ENCODE measurements around the gene MATN4. TPM values are rescaled to one million over a fixed set of nuclear protein-coding genes. Genes with fewer than 3 reads are reported as not detected.

The MATN4 gene
- total and polyA plus RNA-seq, 2 of the 13 experiments (the other 11 are each of a cell fraction or from before 2014, with no cell fraction given): not detected

DNA sequence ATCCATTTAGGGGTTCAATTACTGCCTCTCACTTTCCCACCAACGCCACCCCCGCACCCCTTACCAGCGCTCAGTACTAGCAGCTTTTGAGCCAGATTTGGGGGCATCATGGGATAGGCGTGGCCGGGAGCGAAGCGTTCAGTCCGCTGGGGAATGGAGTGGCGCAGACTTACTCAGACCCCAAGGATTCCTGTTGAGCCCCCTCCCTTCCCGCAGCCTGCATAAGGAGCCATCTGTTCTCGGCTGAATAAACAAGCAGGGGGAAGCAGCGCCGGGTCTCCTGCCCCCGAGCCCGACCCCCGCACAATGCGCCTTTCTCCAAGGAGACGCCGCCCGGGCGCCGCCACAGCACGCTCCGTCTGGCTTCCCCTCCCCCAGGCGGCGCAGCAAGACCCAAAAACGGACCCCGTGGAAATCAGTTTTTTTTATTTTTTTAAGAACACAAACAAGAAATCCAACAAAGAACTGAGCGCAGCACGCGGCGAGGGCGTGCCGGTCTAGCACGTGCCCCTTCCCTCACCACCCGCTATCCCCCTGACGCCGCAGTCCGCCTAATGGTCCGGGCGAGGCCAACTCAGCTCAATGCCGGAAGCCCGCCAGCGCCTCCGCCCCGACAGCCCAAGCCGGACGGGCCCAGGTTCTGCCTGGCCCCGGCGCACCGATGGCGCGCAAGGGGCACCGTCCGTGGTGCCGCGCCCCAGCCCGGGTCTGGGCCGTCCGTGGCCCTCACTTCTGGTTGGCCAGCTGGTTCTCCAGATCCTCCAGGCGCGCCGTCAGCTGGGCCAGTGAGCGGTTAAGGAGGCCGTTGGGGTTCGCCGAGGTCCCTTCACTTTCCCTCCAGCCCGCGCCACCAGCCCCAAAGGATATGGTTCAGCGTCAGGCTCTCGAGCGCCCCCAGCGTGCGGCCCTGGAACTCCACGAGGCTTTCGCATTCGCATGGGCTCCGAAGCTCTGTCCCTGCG, 14.8 kb downstream of the MATN4 start (continued):
- TF ChIP-seq, protein P1, sequence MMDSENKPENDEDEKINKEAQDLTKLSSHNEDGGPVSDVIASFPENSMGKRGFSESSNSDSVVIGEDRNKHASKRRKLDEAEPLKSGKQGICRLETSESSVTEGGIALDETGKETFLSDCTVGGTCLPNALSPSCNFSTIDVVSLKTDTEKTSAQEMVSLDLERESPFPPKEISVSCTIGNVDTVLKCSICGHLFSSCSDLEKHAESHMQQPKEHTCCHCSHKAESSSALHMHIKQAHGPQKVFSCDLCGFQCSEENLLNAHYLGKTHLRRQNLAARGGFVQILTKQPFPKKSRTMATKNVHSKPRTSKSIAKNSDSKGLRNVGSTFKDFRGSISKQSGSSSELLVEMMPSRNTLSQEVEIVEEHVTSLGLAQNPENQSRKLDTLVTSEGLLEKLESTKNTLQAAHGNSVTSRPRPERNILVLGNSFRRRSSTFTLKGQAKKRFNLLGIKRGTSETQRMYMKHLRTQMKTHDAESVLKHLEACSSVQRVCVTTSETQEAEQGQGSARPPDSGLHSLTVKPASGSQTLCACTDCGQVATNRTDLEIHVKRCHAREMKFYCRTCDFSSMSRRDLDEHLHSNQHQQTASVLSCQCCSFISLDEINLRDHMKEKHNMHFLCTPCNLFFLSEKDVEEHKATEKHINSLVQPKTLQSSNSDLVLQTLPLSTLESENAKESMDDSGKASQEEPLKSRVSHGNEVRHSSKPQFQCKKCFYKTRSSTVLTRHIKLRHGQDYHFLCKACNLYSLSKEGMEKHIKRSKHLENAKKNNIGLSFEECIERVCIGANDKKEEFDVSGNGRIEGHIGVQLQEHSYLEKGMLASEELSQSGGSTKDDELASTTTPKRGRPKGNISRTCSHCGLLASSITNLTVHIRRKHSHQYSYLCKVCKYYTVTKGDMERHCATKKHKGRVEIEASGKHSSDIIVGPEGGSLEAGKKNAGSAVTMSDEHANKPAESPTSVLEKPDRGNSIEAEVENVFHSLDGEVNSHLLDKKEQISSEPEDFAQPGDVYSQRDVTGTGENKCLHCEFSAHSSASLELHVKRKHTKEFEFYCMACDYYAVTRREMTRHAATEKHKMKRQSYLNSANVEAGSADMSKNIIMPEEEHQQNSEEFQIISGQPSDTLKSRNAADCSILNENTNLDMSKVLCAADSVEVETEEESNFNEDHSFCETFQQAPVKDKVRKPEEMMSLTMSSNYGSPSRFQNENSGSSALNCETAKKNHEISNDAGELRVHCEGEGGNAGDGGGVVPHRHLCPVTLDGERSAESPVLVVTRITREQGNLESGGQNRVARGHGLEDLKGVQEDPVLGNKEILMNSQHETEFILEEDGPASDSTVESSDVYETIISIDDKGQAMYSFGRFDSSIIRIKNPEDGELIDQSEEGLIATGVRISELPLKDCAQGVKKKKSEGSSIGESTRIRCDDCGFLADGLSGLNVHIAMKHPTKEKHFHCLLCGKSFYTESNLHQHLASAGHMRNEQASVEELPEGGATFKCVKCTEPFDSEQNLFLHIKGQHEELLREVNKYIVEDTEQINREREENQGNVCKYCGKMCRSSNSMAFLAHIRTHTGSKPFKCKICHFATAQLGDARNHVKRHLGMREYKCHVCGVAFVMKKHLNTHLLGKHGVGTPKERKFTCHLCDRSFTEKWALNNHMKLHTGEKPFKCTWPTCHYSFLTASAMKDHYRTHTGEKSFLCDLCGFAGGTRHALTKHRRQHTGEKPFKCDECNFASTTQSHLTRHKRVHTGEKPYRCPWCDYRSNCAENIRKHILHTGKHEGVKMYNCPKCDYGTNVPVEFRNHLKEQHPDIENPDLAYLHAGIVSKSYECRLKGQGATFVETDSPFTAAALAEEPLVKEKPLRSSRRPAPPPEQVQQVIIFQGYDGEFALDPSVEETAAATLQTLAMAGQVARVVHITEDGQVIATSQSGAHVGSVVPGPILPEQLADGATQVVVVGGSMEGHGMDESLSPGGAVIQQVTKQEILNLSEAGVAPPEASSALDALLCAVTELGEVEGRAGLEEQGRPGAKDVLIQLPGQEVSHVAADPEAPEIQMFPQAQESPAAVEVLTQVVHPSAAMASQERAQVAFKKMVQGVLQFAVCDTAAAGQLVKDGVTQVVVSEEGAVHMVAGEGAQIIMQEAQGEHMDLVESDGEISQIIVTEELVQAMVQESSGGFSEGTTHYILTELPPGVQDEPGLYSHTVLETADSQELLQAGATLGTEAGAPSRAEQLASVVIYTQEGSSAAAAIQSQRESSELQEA (CRISPR knock-in tag; IDR thresholded peaks at IDR 0.05; ENCODE audit: not compliant biosample characterization): no peak
- TF ChIP-seq TGIF2 (CRISPR knock-in tag; IDR thresholded peaks at IDR 0.05) (0 out of 2 replicates have a peak, but pooled peaks have one; percentile 27), RELA (CRISPR knock-in tag; IDR thresholded peaks at IDR 0.05) (no peak), MXI1 (IDR thresholded peaks at IDR 0.05; ENCODE audit: borderline replicate concordance, low read depth, low read length) (0 out of 3 replicates have a peak, but pooled peaks have one; percentile 38), ZNF331 (CRISPR knock-in tag; IDR thresholded peaks at IDR 0.05) (peak; percentile 57; the same call in 1 of the 2 replicates), NFE2L1 (CRISPR knock-in tag; IDR thresholded peaks at IDR 0.05; ENCODE audit: borderline replicate concordance) (0 out of 2 replicates have a peak, but pooled peaks have one; percentile 28), CREB1 (IDR thresholded peaks at IDR 0.05) (no peak), CREB1 (CRISPR knock-in tag; IDR thresholded peaks at IDR 0.05) (no peak), CCDC6 (CRISPR knock-in tag; IDR thresholded peaks at IDR 0.05) (no peak), ARNT2 (CRISPR knock-in tag; IDR thresholded peaks at IDR 0.05; ENCODE audit: low read depth) (no peak), ZNF782 (CRISPR knock-in tag; IDR thresholded peaks at IDR 0.05; ENCODE audit: borderline replicate concordance) (0 out of 2 replicates have a peak, but pooled peaks have one; percentile 46), MYC (CRISPR knock-in tag; IDR thresholded peaks at IDR 0.05; ENCODE audit: borderline replicate concordance) (peak; percentile 69; the same call in 1 of the 2 replicates), SALL1 (CRISPR knock-in tag; IDR thresholded peaks at IDR 0.05) (peak; percentile 36; the same call in 1 of the 2 replicates), PAX8 (CRISPR knock-in tag; IDR thresholded peaks at IDR 0.05; ENCODE audit: borderline replicate concordance) (0 out of 2 replicates have a peak, but pooled peaks have one; percentile 43), RXRA (CRISPR knock-in tag; IDR thresholded peaks at IDR 0.05) (peak; percentile 9; the same call in 1 of the 2 replicates), ZNF777 (CRISPR knock-in tag; IDR thresholded peaks at IDR 0.05) (peak; percentile 97), XRCC5 (optimal IDR thresholded peaks at IDR 0.05; ENCODE audit: low read length) (peak; percentile 99), RNF2 (conservative IDR thresholded peaks at IDR 0.05; ENCODE audit: low read depth) (0 out of 2 replicates have a peak, but pooled peaks have one; percentile 60)
- TF ChIP-seq, protein P2, sequence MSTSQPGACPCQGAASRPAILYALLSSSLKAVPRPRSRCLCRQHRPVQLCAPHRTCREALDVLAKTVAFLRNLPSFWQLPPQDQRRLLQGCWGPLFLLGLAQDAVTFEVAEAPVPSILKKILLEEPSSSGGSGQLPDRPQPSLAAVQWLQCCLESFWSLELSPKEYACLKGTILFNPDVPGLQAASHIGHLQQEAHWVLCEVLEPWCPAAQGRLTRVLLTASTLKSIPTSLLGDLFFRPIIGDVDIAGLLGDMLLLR (CRISPR knock-in tag; IDR thresholded peaks at IDR 0.05): no peak; the same call in 1 of the 2 replicates
- TF ChIP-seq, protein P3, sequence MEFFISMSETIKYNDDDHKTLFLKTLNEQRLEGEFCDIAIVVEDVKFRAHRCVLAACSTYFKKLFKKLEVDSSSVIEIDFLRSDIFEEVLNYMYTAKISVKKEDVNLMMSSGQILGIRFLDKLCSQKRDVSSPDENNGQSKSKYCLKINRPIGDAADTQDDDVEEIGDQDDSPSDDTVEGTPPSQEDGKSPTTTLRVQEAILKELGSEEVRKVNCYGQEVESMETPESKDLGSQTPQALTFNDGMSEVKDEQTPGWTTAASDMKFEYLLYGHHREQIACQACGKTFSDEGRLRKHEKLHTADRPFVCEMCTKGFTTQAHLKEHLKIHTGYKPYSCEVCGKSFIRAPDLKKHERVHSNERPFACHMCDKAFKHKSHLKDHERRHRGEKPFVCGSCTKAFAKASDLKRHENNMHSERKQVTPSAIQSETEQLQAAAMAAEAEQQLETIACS (CRISPR knock-in tag; IDR thresholded peaks at IDR 0.05): no peak
